ENCODE results near the gene ATXN1.
"Not testable (repeated sequence)": the region's sequence is repeated elsewhere in the genome, so short reads cannot be mapped to it uniquely, and the experiment has no call there.

ATXN1 gene

DNA sequence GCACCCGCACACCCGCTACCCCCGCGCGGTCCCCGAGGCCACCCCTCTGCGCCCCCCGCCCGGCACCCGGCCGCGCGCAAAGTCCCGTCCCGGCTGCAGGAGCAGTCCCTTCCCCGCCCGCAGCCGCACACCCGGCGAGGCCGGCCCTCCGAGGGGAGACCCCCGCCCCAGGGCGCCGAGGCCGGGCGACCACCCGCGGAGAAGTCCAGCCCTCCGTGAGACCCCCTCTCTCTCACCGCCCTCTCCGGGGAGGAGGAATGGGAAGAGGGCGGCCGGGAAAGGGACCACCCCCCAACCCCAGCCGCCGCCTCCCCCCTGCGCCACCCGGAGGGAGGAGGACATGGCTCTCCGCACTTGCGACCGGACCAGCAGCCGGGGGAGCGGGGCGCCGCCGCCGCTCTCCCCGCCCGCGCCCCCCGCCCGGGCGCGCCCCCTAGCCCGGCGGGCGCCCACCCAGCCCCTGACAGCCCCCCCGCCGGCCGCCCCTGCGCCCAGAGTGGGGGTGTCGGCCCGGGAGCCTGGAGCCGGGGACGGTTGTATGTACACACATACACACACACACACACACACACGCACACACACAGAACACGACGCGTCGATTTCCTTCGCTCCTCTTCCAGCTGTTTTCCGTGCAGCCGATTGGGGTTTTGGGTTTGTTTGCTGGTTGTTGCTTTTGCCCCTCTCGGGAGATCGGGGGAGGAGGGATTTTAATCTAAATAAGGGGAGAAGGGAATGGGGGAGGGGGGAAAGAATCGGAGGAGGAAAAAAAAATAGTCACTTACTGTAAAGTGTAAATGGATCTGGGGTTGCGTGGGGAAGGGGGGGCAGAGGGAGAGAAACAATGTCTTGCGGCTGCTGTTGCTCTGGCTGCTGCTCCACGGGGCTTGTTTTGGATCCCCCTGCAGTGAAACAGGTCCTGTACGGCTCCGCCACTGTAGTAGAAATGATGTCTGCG is at the start of gene ATXN1:
ATXN1 (minus strand) TSS at position 945 of the 955 bp plus-strand sequence.
- no peak for DNase-seq

DNA sequence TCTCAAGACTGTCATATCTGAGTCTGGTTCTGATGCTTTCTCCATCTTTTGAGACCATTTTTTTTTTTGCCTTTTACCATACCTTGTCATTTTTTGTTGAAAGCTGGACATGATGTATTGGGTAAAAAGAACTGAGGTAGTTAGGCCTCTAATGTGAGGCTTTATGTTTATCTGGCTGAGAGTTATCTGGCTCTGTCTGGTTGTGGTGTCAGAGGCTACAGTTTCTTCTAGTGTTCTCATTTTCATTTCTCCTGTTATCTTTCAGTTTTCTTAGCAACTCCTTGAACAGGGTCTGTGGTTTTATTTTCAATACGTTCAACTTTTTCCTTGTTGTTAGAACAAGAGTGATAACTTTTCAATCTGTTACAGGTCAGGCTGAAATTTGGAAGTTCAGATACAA is 49.2 kb upstream of the ATXN1 start:
- DNase-seq, result no peak

DNA sequence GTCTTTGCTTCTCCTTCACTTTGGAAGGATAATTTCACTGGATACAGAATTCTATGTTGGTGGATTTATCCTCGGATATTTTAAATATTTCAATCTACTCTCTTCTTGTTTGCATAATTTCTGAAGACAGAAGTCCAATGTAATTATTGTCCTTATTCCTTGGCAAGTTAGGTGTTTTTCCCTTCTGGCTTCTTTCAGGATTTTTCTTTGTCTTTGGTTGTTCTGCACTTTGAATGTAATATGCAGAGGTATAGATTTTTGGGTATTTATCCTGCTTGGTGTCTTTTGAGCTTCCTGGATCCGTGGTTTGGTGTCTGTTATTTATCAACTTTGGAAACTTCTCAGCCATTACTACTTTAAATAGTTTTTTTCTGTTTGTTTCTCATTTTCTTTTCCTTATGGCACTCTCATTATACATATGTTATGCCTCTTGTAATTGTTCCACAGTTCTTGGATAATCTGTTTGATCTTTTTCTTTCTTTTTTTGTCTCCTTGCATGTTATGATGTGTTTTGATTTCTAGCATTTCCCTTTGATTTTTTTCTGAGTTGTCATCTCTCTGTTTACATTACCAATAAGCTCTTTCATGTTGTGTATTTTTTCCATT is 48.6 kb upstream of the ATXN1 start:
- DNase-seq, result no peak

DNA sequence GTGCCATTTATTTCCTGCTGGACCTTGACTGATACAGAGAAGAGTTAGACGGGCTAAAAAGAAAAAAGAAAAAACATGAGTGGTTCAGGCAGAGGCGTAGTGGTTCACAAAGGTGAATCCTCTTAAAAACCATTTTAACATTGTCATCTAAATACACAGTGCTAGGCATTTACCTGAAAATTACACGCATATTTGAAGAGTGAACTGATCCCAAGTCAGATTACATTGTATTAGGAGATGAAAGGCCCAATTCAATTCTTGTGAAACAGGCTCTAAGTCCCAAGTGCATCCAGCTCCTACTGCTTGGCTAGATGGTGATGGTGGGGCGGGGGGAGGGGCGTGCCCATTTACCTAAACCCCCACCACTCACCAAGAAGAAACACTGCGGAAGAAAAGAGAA is 46.7 kb upstream of the ATXN1 start:
- no peak for DNase-seq

DNA sequence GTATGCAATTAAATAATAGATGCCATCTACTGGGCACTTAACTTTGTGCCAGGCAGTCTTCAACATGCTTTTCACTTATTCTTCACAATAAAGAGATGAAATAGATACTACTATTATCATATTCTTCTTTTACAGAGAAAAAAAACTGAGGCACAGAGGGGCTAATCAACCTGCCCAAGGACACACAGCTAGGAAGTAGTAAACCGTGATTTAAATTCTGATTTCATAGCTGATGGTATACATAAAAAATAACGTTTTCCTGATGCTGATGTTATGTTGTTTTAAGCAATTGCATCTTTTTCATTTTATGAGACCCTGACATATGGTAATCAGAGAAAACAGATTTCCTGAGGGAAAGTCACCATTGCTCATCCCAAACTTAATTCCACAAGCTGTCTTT is 45.1 kb upstream of the ATXN1 start:
- DNase-seq, result no peak

DNA sequence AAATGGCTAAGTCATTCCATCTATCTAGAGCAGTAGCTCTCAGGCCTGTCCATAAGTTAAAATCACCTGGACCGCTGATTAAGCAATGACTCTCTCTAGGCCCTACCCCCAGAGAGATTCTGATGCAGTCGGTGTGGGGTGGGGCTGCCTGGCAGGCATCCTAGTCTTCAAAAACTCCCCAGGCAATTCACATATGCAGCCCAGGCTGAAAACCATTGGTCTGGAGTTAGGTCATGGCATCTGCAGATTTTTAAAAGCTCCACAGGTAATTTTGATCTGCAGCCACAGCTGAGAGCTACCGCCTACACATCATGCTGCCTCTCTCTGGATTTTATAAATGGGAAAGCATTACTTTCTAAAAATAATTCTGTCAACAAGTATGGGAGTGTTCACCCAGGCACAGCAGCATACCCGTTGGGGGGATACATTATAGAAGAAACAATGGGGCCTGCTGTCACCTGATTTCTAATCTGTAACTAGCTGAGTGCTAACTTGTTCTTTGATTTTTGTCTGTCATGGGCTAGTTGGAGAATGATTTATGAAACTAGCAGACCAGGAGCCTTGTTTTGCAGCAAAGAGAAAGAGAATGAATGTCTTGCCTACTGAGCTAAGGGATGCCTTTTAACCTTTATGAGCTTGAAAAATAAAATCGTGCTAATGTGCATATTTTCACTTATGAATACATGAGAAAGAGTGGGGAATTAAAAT is 44.1 kb upstream of the ATXN1 start:
- no peak for DNase-seq

DNA sequence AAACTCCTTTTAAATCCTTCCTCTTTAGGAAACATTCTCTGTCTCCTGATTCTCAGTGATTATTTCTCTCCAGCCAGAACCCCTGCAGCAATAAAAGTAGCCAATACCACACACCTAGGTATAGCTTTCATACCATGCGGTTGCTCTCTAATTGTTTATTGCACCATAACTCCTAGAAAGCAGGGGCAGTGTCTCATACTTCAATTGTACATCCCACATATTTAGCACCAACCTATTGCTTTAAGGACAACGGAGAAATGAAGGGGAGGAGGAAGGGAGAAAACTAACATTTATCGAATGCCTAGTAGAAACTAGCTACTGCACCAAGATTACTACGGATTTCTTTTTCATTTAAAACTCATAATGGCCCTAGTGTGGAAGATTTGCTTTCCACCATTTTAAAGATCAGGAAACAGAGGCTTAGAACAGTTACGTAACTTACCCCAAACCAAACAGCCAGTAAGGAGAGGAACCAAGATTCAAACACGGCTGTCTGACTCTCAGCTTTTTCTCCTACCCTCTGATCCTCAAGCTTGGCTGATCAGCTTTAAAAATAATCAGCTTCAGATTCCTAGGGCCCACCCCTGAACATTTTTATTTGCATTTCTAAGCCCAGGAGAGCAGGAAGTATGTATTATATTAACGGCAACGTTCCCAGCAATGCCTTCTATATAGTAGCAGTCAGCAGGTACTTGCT is 43.4 kb upstream of the ATXN1 start:
- no peak for DNase-seq

DNA sequence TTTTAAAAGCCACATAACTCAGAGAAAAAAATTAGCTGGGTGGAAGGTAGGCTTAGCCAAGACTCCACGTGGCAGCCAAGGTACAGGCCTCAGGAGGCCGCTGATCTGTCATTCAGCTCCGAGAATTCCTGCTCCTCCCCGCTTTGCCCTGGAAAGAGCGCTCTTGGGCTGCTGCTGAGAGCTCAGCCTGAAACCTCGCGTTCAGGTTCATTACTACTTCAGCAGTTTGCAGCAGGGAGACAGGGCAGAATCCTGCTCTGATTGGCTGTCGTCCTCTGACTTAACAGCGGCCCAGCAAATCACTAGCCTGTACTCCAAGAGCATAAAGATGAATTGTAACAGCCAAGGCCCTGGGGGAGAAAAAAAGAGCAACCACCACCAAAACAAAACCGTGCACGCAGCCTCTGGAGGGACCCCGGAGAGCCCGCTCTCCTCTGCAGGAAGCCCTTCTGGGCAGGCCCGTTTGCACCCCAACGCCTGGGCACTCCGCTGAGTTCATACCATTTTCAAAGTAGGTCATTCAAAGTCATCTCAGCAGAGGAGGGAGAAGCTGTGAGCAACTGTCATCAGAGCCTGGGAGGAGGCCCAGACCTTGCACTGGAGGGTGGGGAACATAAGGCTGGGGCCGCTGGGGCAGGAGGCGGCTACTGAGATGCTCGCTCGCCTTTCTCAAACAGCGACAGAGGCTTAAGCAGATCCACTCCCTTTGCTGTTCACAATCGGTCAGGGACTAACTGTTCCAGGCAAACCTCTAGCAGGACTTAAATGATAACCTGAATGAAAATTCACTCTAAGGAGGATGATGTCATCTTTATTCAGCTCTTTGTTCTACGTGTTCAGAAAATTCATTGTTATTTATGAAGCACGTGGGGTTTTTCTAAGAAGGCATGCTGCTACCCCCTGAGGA is 42.3 kb upstream of the ATXN1 start:
- no peak for DNase-seq

DNA sequence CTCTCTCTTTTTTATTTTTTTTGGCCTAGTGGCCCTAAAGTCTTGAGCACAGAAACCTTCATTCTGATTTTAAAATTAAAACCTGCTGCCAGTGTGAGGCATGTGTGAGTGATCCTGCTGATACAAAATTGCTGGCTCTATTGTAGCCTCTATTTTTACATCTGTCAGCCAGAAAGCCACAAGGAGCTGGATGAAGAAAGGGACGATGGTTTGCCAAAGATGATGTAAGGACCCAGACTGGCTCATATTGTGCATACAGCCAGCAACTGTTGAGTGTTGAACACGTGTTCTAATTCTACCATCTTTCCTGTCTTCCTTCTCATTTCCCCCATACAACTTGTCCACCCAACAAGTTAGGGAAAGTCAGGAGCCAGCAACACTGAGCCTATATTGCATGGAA is 40.8 kb upstream of the ATXN1 start:
- DNase-seq, result no peak

DNA sequence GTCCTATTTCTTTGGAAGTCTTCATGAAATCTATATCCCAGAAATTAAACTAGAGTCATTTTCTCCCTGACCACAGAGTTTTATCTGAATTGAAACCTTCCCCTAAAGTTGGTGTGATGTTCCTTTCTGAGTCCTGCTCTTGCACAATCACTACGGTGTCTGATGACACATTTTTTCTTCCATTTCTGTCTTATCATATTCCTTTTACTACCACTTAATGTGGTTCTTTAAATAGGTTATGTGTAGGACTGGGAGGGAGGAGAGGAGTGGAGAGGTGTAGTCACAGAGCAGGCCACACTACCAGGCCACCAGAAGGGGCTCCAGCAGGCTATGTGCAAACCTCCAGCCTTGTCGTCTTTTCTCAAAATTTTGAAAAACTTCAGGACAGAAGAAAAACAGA is 39.7 kb upstream of the ATXN1 start:
- no peak for DNase-seq

DNA sequence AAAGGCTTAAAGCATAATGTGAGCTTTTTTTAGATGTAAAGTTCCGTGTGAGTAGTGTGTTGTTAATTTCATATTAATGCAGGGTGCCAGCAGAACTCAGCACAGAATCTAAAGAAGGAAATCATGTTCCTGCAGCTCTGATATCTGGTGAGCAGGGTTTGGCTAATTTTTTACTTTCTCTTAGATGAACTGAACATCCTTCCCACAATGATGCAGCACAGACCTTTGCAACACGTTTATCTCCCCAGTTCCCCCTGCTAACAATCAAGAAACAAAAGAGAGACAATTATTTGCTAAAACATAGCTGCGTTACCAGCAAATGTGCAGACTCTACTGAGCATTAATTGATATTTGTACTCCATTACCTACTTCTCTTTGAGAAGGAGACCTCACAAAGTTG is 39.1 kb upstream of the ATXN1 start:
- DNase-seq, result no peak

DNA sequence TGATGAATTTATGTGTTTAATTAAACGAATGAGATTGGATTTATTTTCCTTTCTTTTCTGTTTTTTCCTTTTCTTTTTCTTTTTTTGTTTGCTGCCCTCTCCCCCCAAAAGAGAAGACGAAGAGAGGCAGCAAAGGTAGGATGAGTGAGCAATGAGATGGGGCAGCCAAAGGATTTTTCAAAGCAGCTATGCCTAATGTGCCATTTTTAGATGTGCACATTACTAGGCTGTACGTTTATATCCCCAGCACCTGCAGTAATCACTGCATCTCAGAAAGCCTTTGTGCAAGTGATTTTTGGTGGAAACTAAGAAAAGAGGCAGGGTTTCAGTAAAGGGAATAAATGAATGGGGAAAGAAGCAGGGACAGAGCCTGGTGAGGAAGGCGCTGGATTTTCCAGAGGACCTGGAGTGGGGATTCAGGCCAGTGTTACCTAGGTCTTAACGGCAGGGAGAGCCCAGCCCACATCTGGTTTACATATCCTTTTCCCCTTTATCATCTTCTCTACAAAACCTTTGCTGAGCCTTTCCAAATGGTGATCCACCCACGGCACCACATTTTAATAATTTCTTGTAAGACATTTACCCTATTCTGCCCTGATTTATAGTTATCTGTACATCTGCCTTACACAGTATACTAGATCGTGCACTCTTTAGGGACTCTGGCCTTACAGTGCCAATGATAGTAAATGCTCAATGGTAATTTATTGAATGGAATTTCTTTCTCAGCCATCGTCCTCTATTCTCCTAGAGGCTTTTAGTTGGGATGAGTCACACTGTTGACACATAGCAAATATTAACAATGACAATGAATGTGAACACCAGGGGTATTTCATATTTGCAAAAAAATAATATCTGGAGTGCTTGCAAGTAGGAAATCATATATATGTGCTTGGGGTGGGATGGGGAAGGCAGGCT is 38.3 kb upstream of the ATXN1 start:
- no peak for DNase-seq

DNA sequence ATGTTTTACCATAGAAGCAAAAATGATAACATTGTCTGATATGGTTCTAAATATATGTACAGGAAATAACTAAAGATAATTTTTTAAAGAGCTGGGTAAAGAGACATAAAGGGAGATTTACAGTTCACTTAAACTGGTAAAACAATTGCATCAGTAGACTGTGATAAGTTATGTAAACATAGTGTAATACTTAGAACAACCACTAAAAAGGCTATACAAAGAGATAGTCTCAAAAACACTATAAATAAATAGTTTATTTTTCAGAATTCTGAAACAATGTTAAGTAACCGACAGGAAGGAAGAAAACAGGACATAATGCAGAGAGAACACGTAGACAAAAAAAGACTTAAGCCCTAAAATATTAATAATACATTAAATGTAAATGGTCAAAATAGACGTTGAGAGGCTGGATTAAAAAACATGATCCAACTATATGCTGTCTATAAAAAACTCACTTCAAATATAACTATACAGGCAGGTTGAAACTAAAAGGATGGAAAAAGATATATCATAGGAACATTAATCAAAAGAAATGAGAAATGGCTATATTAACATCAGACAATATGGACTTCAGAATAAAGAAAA is 32.7 kb upstream of the ATXN1 start:
- no peak for DNase-seq

DNA sequence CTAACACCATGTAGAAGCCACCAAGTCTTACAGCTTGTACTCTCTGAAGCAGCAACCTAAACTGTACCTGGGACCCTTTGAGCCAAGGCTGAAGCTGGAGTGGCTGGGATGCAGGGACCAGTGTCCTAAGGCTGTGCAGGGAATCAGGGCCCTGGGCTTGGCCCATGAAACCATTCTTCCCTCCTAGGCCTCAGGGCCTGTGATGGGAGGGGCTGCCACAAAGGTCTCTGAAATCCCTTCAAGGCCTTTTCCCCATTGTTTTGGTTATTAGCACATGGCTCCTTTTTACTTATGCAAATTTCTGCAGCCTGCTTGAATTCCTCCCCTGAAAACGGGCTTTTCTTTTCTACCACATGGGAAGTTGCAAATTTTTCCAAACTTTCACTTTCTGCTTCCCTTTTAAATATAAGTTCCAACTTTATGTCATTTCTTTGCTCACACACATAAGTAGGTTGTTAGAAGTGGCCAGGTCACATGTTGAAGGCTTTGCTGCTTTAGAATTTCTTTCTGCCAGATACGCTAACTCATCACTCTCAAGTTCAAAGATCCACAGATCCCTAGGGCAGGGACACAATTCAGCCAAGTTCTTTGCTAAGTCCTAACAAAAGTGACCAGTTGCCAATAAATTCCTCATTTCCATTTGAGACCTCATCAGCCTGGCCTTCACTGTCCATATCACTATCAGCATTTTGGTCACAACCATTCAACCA is 28.2 kb upstream of the ATXN1 start:
- no peak for DNase-seq

DNA sequence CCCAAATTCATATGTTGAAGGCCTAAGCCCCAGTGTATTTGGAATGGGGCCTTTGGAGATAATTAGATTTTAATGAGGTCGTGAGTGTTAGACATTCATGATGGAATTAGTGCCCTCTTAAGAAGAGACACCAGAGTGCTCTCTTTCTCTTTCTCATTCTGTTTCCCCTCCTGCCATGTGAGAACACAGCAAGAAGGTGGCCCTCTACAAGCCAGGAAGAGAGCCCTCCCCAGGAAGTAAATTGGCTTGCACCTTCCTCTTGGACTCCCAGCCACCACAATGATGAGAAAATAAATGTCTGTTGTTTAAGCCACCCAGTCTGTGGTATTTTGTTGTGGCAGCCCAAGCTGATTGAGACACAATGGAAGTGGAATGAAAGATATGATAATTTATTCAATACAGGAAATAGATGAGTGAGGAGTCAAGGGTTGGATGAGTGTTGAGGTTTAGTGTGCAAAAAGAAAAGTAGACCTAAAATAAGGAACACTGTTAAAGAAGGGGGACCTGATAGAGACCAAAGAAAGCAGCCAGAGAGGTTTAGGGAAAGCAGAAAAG is 25.9 kb upstream of the ATXN1 start:
- DNase-seq, result no peak

DNA sequence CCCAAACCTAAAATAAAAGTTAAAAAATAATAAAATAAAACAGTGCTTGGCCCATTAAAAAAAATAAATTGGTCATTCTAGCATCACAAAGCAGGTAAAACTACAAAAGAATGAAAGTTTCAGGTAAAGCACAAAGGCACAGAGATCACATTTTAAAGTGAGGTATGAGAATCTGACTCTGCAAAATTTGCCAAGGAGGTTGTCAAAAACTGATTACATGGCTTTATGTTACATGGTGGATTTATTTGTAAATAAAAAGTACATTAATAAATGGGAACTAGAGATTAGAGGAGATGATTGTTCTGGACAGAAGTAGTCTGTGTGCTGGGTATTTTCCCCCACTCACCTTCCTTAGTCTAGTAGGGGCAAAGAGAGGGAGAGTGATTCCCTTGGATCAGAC is 24.2 kb upstream of the ATXN1 start:
- no peak for DNase-seq

DNA sequence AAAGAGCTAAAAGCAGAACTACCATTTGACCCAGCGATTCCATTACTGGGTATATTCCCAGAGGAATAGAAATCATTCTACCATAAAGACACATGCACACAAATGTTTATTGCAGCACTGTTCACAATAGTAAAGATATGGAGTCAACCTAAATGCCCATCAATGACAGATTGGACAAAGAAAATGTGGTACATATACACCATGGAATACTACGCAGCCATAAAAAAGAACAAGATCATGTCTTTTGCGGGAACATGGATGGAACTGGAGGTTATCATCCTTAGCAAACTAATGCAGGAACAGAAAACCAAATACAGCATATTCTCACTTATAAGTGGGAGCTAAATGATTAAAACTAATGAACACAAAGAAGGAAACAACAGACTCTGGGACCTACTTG is 23.7 kb upstream of the ATXN1 start:
- not testable (repeated sequence) for DNase-seq

DNA sequence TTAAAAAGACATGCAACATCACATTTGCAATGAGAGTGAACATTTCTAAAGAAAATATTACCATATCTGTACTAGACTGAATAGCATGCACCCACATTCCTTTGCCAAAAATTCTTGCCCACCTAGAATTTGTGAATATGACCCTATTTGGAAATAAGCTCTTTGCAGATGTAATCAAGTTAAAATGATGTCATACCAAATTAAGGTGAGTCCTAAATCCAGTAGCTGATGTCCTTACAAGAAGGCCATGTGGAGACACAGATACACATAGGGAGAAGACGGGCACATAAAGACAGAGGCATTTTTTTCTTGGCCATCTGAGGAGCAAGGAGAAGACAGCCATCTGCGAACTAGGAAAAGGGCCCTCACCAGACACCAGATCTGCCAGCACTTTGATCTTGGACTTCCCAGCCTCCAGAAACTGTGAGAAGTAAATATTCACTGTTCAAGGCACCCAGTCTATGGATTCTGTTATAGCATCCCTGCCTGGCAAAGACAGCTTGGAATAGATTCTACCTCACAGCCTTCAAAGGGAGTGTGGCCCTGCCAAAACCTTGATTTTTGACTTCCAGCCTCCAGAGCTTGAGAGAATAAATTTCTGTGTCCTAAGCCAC is 22.8 kb upstream of the ATXN1 start:
- no peak for DNase-seq

DNA sequence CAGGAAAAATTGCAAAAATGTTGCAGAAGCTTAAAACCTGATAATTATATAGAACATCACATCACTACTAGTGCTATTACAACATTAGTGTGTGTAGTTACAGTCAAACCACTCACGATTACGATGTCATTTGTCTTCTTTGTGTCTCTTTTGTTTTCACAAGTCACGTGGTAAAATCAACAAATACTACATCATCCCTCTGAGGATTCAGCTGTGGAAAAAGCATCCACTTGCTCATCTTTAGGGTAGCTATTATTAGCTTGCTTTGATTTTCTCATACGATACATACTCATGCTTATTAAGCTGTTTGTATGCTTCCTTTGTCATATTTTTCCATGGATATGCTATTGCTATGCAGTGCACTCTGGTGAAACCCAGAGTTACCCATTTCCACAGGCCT is 22.2 kb upstream of the ATXN1 start:
- DNase-seq, result no peak
